HG03045 (cell line): ENCODE measurements around the gene RASGRF1.

Experiments
- ATAC-seq: cut with Tn5 transposase; IDR thresholded peaks from one replicate; pipeline ENCODE4 v1.9.1; 2021; ENCODE audit warnings: mild to moderate bottlenecking, moderate library complexity; ENCODE audit not compliant: unreplicated experiment

RASGRF1 gene

GRCh38 chr15:78914027-78914764 is 176.4 kb downstream of the RASGRF1 start:
- ATAC-seq: no peak

GRCh38 chr15:78913012-78913411 is 177.6 kb downstream of the RASGRF1 start:
- no peak for ATAC-seq

- ATAC-seq: no peak
These were observed 178.3 kb downstream of the RASGRF1 start for GRCh38 chr15:78912316-78912715.

- ATAC-seq: no peak
These were observed 180.3 kb downstream of the RASGRF1 start for GRCh38 chr15:78910271-78910670.
